Activated naive CD4-positive, alpha-beta T cell treated with Interleukin-2 at 50 U/mL for 16 hours (primary cell): ENCODE data around the gene HCK.
A peak's percentile ranks its signal among the peaks of the same experiment; 100 is the strongest.
"Not testable (repeated sequence)": the region's sequence is repeated elsewhere in the genome, so short reads cannot be mapped to it uniquely, and the experiment has no call there.

ENCODE experiments used
- DNase-seq: peaks from one replicate; pipeline ENCODE4 v3.0.0-alpha.2; 2020

HCK gene

GRCh38 chr20:32031007-32031958 lies 20.8 kb upstream of the HCK start:
- DNase-seq: peak; percentile 63

GRCh38 chr20:32033316-32033715 lies 18.7 kb upstream of the HCK start:
- DNase-seq: no peak

GRCh38 chr20:32033721-32034120 lies 18.3 kb upstream of the HCK start:
- not testable (repeated sequence) for DNase-seq

- no peak for DNase-seq
Measured at GRCh38 chr20:32034581-32035425, 17.2 kb upstream of the HCK start.

- no peak for DNase-seq
Measured at GRCh38 chr20:32035426-32035779, 16.6 kb upstream of the HCK start.

- DNase-seq: no peak
Measured at GRCh38 chr20:32036252-32036651, 15.8 kb upstream of the HCK start.

- no peak for DNase-seq
Measured at GRCh38 chr20:32036716-32037485, 15.1 kb upstream of the HCK start.

GRCh38 chr20:32037929-32038328 lies 14.1 kb upstream of the HCK start:
- no peak for DNase-seq

GRCh38 chr20:32040142-32040953 lies 11.7 kb upstream of the HCK start:
- DNase-seq: no peak

- DNase-seq: no peak
Measured at GRCh38 chr20:32045999-32046398, 6.0 kb upstream of the HCK start.

- DNase-seq: no peak
Measured at GRCh38 chr20:32050324-32050841, 1.7 kb upstream of the HCK start.

- DNase-seq: no peak
Measured at GRCh38 chr20:32050851-32051556, 1.0 kb upstream of the HCK start.

- no peak for DNase-seq
Measured at GRCh38 chr20:32051720-32052089, 337 bp upstream of the HCK start.

- DNase-seq: no peak
Measured at GRCh38 chr20:32052778-32053362, 828 bp downstream of the HCK start.

GRCh38 chr20:32053648-32054047 lies 1.6 kb downstream of the HCK start:
- no peak for DNase-seq

GRCh38 chr20:32056708-32057483 lies 4.9 kb downstream of the HCK start:
- no peak for DNase-seq

- no peak for DNase-seq
Measured at GRCh38 chr20:32057656-32058184, 5.7 kb downstream of the HCK start.

GRCh38 chr20:32059189-32059588 lies 7.1 kb downstream of the HCK start:
- no peak for DNase-seq

GRCh38 chr20:32062776-32063170 lies 10.7 kb downstream of the HCK start:
- DNase-seq: no peak

GRCh38 chr20:32063695-32064094 lies 11.7 kb downstream of the HCK start:
- no peak for DNase-seq
